H9 (cell line): ENCODE measurements around the gene TTC13. TPM values are rescaled to one million over a fixed set of nuclear protein-coding genes. Genes with fewer than 3 reads are reported as not detected.

Experiments used
- DNase-seq: peaks from one replicate; pipeline ENCODE4 v3.0.0-alpha.2; 2017
- H2AFZ ChIP-seq: one replicate; pipeline ENCODE4 v1.6.1; 2013; ENCODE audit warnings: mild to moderate bottlenecking, low read length, control low read depth, moderate library complexity
- H2AK5ac ChIP-seq: 2 replicates; pipeline ENCODE4 v1.6.1; 2013; ENCODE audit warnings: low read length, control low read depth, mixed read lengths; ENCODE audit not compliant: insufficient read length
- H2BK120ac ChIP-seq: one replicate; pipeline ENCODE4 v1.6.1; 2013; ENCODE audit warnings: low read depth, mild to moderate bottlenecking, low read length, control low read depth, inconsistent platforms; ENCODE audit not compliant: poor library complexity, severe bottlenecking
- H2BK12ac ChIP-seq: 2 replicates; pipeline ENCODE4 v1.6.1; 2013; ENCODE audit warnings: low read length, control low read depth, mixed read lengths, low read depth; ENCODE audit not compliant: insufficient read length
- H2BK15ac ChIP-seq: 2 replicates; pipeline ENCODE4 v1.6.1; 2013; ENCODE audit warnings: low read depth, low read length, control low read depth
- H2BK20ac ChIP-seq: one replicate; pipeline ENCODE4 v1.6.1; 2013; ENCODE audit warnings: low read depth, mild to moderate bottlenecking, low read length, control low read depth, inconsistent platforms; ENCODE audit not compliant: poor library complexity, severe bottlenecking
- H2BK5ac ChIP-seq: 2 replicates; pipeline ENCODE4 v1.6.1; 2013; ENCODE audit warnings: low read length, control low read depth, mixed read lengths; ENCODE audit not compliant: insufficient read length
- H3K14ac ChIP-seq: 2 replicates; pipeline ENCODE4 v1.6.1; 2013; ENCODE audit warnings: low read length, control low read depth; ENCODE audit not compliant: insufficient read depth
- H3K18ac ChIP-seq: 2 replicates; pipeline ENCODE4 v1.6.1; 2013; ENCODE audit warnings: low read depth, mild to moderate bottlenecking, mixed read lengths, low read length, control low read depth; ENCODE audit not compliant: insufficient read length
- H3K23ac ChIP-seq: 2 replicates; pipeline ENCODE4 v1.6.1; 2013; ENCODE audit warnings: low read length, control low read depth, mixed read lengths, low read depth; ENCODE audit not compliant: insufficient read length
- H3K23me2 ChIP-seq: 2 replicates; pipeline ENCODE4 v1.6.1; 2013; ENCODE audit warnings: low read depth, mild to moderate bottlenecking, mixed read lengths, low read length, control low read depth; ENCODE audit not compliant: insufficient read length, poor library complexity, severe bottlenecking
- H3K27ac ChIP-seq: 2 replicates; pipeline ENCODE4 v1.5.1; 2013; ENCODE audit warnings: low read length, control low read depth, mixed read lengths, low read depth; ENCODE audit not compliant: insufficient read length
- H3K27me3 ChIP-seq: 2 replicates; pipeline ENCODE4 v1.6.1; 2013; ENCODE audit warnings: low read length, control low read depth, inconsistent platforms; ENCODE audit not compliant: insufficient read depth
- H3K4ac ChIP-seq: 2 replicates; pipeline ENCODE4 v1.6.1; 2013; ENCODE audit warnings: low read depth, mild to moderate bottlenecking, control low read depth, inconsistent platforms, low read length, moderate library complexity
- H3K4me1 ChIP-seq: 2 replicates; pipeline ENCODE4 v1.6.1; 2013; ENCODE audit warnings: low read length, control low read depth, inconsistent platforms; ENCODE audit not compliant: insufficient read depth
- H3K4me2 ChIP-seq: 2 replicates; pipeline ENCODE4 v1.6.1; 2013; ENCODE audit warnings: low read length, control low read depth, mixed read lengths; ENCODE audit not compliant: insufficient read length, insufficient read depth
- H3K56ac ChIP-seq: 2 replicates; pipeline ENCODE4 v1.6.1; 2013; ENCODE audit warnings: low read depth, mild to moderate bottlenecking, mixed read lengths, low read length, control low read depth; ENCODE audit not compliant: insufficient read length
- H3K79me1 ChIP-seq: 2 replicates; pipeline ENCODE4 v1.6.1; 2013; ENCODE audit warnings: low read depth, mild to moderate bottlenecking, moderate library complexity, low read length, control low read depth, inconsistent platforms; ENCODE audit not compliant: insufficient read depth, poor library complexity, severe bottlenecking
- H3K79me2 ChIP-seq: 2 replicates; pipeline ENCODE4 v1.6.1; 2013; ENCODE audit warnings: low read length, control low read depth, inconsistent platforms; ENCODE audit not compliant: insufficient read depth
- H3K9ac ChIP-seq: 2 replicates; pipeline ENCODE4 v1.6.1; 2013; ENCODE audit warnings: low read length, control low read depth, mixed read lengths; ENCODE audit not compliant: insufficient read length; ENCODE audit errors: extremely low read depth
- H3K9me3 ChIP-seq: one replicate; pipeline ENCODE4 v1.6.1; 2013; ENCODE audit warnings: low read depth, low read length, inconsistent platforms; ENCODE audit not compliant: control insufficient read depth
- H3T11ph ChIP-seq: one replicate; pipeline ENCODE4 v1.6.1; 2013; ENCODE audit warnings: mild to moderate bottlenecking, low read length, control low read depth, inconsistent platforms
- H4K20me1 ChIP-seq: one replicate; pipeline ENCODE4 v1.6.1; 2013; ENCODE audit not compliant: control insufficient read depth, insufficient read length, insufficient read depth
- H4K5ac ChIP-seq: 2 replicates; pipeline ENCODE4 v1.6.1; 2013; ENCODE audit warnings: low read depth, mild to moderate bottlenecking, mixed read lengths, low read length, control low read depth; ENCODE audit not compliant: insufficient read length
- H4K8ac ChIP-seq: replicated peaks from 2 replicates; pipeline ENCODE4 v1.6.1; 2013; ENCODE audit warnings: low read length, control low read depth, mixed read lengths, low read depth; ENCODE audit not compliant: insufficient read length
- H4K91ac ChIP-seq: 2 replicates; pipeline ENCODE4 v1.6.1; 2013; ENCODE audit warnings: low read depth, mild to moderate bottlenecking, moderate library complexity, mixed read lengths, low read length, control low read depth; ENCODE audit not compliant: insufficient read length
- H3K27ac Mint-ChIP-seq, 3 experiments: 2 replicates in 2 of 3; 3 replicates in 1 of 3; pipeline ENCODE4 v1.8.0; 2020 to 2021; ENCODE audit warnings: mixed read lengths in 3 of 3, mild to moderate bottlenecking in 1 of 3, moderate library complexity in 1 of 3
- H3K27me3 Mint-ChIP-seq: 2 replicates; pipeline ENCODE4 v1.8.0; 2021; ENCODE audit warnings: low read depth, mild to moderate bottlenecking, moderate library complexity, mixed read lengths
- H3K36me3 Mint-ChIP-seq, 3 experiments: 2 replicates in 2 of 3; 3 replicates in 1 of 3; pipeline ENCODE4 v1.8.0; 2020 to 2021; ENCODE audit warnings: low read depth in 3 of 3, mixed read lengths in 3 of 3; ENCODE audit not compliant: insufficient read depth in 1 of 3
- H3K4me1 Mint-ChIP-seq, 2 experiments: 2 replicates each; pipeline ENCODE4 v1.8.0; 2020; ENCODE audit warnings: mixed read lengths in 2 of 2
- H3K4me3 Mint-ChIP-seq, 2 experiments: 2 replicates in 1 of 2; 3 replicates in 1 of 2; pipeline ENCODE4 v1.8.0; 2020 to 2021; ENCODE audit warnings: mild to moderate bottlenecking in 2 of 2, mixed read lengths in 2 of 2, moderate library complexity in 1 of 2
- H3K9me3 Mint-ChIP-seq, 2 experiments: 2 replicates in 1 of 2; 3 replicates in 1 of 2; pipeline ENCODE4 v1.8.0; 2020; ENCODE audit warnings: mild to moderate bottlenecking in 2 of 2, mixed read lengths in 2 of 2, moderate library complexity in 1 of 2
- WGBS: extraction: QIAGEN DNeasy Blood & Tissue Kit; methylation state at CpG from one replicate; pipeline ENCODE4 v1.1.7; 2013; ENCODE audit warnings: missing lambda C conversion rate, low lambda C conversion rate, mixed read lengths; ENCODE audit not compliant: insufficient read length; ENCODE audit errors: extremely low coverage; 5-methylcytosine and 5-hydroxymethylcytosine counted together
- total RNA-seq: library from RNA; stranded (reverse); gene quantifications from 2 replicates; pipeline ENCODE4 v1.2.1, GENCODE V29; 2021
- TF ChIP-seq, protein P1 (sequence below): fragments of 200-600 bp; sonication (generic); conservative IDR thresholded peaks from 3 replicates; pipeline ENCODE4 v1.8.0; 2021; ENCODE audit warnings: antibody characterized with exemption, mild to moderate bottlenecking

TTC13 gene
- total RNA-seq, 1 experiment from 2014 or later, result 7.6 TPM

DNA sequence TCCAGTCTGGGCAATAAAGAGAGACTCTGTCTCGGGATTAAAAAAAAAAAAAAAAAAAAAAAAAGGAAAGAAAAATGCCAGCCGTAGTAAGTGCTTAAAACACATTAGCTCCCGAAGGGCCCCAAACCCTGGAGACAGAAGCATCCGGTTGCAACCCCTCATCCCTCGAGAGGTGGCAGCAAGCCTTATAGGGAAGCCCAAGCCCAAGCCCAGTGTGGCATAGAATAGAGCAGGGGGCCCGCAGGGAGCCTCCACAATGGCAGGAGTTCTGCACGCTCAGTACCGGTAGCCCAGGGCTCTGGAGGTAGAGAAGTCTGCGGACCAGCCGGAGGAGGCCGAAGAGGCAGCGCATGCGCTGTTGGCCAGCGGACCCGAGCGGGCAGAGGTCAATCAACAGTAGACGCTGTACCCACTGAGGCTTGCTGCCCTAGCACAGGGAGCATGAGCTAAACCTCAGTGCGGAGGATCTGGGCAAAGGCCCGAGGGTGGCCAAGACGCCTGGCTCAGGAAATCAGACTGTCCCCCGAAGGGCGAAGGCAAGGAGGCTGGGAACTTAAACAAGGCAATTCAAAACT, 76.2 kb downstream of the TTC13 start:
- Histone ChIP-seq H3K79me2 (no peaks in the 10 kb centered on the region), H3K14ac (no peak overlapping the region), H3K79me1 (no peaks in the 10 kb centered on the region), H3K9ac (no peak overlapping the region), H4K5ac (no peak overlapping the region), H3K18ac (no peak overlapping the region), H2AK5ac (no peak overlapping the region), H3K4me2 (no peak overlapping the region), H3K23ac (no peak overlapping the region), H3K27ac (no peak overlapping the region), H2BK20ac (no peak overlapping the region), H2BK120ac (no peak overlapping the region), H3K27me3 (no peaks in the 10 kb centered on the region), H3K9me3 (no peaks in the 10 kb centered on the region), H3T11ph (no peak overlapping the region), H2AFZ (no peak overlapping the region), H3K56ac (no peak overlapping the region), H4K91ac (no peak overlapping the region), H2BK12ac (no peak overlapping the region), H4K8ac (no peak overlapping the region), H3K4ac (no peak overlapping the region), H2BK5ac (no peak overlapping the region), H2BK15ac (no peak overlapping the region), H3K23me2 (no peaks in the 10 kb centered on the region), H4K20me1 (no peaks in the 10 kb centered on the region), H3K4me1 (no peaks in the 10 kb centered on the region)
- no peak for DNase-seq
- no peak overlapping the region for H3K4me3 Mint-ChIP-seq
- no peaks in the 10 kb centered on the region; a peak in 1 of 5 replicates for H3K9me3 Mint-ChIP-seq
- H3K36me3 Mint-ChIP-seq, result no peaks in the 10 kb centered on the region
- TF ChIP-seq, protein P1, sequence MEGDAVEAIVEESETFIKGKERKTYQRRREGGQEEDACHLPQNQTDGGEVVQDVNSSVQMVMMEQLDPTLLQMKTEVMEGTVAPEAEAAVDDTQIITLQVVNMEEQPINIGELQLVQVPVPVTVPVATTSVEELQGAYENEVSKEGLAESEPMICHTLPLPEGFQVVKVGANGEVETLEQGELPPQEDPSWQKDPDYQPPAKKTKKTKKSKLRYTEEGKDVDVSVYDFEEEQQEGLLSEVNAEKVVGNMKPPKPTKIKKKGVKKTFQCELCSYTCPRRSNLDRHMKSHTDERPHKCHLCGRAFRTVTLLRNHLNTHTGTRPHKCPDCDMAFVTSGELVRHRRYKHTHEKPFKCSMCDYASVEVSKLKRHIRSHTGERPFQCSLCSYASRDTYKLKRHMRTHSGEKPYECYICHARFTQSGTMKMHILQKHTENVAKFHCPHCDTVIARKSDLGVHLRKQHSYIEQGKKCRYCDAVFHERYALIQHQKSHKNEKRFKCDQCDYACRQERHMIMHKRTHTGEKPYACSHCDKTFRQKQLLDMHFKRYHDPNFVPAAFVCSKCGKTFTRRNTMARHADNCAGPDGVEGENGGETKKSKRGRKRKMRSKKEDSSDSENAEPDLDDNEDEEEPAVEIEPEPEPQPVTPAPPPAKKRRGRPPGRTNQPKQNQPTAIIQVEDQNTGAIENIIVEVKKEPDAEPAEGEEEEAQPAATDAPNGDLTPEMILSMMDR, result no peak
- no peaks in the 10 kb centered on the region for H3K4me1 Mint-ChIP-seq
- H3K27me3 Mint-ChIP-seq, result peaks cover 9% of the 10 kb centered on the region
- WGBS, result no CpG with 5 or more reads among the region's 22 CpGs
- no peak overlapping the region for H3K27ac Mint-ChIP-seq
